HG02678 (cell line): ENCODE measurements around the gene RPEL1.
"Not testable (repeated sequence)": the region's sequence is repeated elsewhere in the genome, so short reads cannot be mapped to it uniquely, and the experiment has no call there.

Experiments
- ATAC-seq: cut with Tn5 transposase; IDR thresholded peaks from one replicate; pipeline ENCODE4 v1.9.1; 2021; ENCODE audit warnings: mild to moderate bottlenecking, moderate library complexity; ENCODE audit not compliant: unreplicated experiment

The RPEL1 gene

GRCh38 chr10:103232772-103233488 is 12.8 kb upstream of the RPEL1 start:
- ATAC-seq: no peak

GRCh38 chr10:103235775-103236174 is 9.9 kb upstream of the RPEL1 start:
- ATAC-seq: no peak

GRCh38 chr10:103238506-103239252 is 7.0 kb upstream of the RPEL1 start:
- ATAC-seq: no peak

- no peak for ATAC-seq
Observed at GRCh38 chr10:103241262-103242011, 4.2 kb upstream of the RPEL1 start.

- peak; percentile 40 for ATAC-seq
Observed at GRCh38 chr10:103244666-103245271, 918 bp upstream of the RPEL1 start.

- ATAC-seq: no peak
Observed at GRCh38 chr10:103246324-103246723, 637 bp downstream of the RPEL1 start.

- ATAC-seq: no peak
Observed at GRCh38 chr10:103254113-103254512, 8.4 kb downstream of the RPEL1 start.

GRCh38 chr10:103254538-103255325 is 9.0 kb downstream of the RPEL1 start:
- no peak for ATAC-seq

- no peak for ATAC-seq
Observed at GRCh38 chr10:103256613-103257012, 10.9 kb downstream of the RPEL1 start.

GRCh38 chr10:103257812-103258211 is 12.1 kb downstream of the RPEL1 start:
- ATAC-seq: no peak

- ATAC-seq: not testable (repeated sequence)
Observed at GRCh38 chr10:103258928-103259327, 13.2 kb downstream of the RPEL1 start.

- no peak for ATAC-seq
Observed at GRCh38 chr10:103259989-103260388, 14.3 kb downstream of the RPEL1 start.

GRCh38 chr10:103262229-103262628 is 16.5 kb downstream of the RPEL1 start:
- ATAC-seq: no peak

GRCh38 chr10:103265717-103266329 is 20.1 kb downstream of the RPEL1 start:
- no peak for ATAC-seq

GRCh38 chr10:103273041-103273441 is 27.4 kb downstream of the RPEL1 start:
- no peak for ATAC-seq

GRCh38 chr10:103276251-103276895 is 30.7 kb downstream of the RPEL1 start:
- ATAC-seq: no peak

GRCh38 chr10:103276896-103277712 is 31.4 kb downstream of the RPEL1 start, which contains the start of gene INA:
Gene INA (plus strand): TSS chr10:103277138. CDS start chr10:103277212, 74 bp downstream.
- ATAC-seq: no peak

GRCh38 chr10:103277713-103278536 is 32.2 kb downstream of the RPEL1 start:
- no peak for ATAC-seq
